ENCODE measurements around the gene RAB34.
"Not testable (repeated sequence)": the region's sequence is repeated elsewhere in the genome, so short reads cannot be mapped to it uniquely, and the experiment has no call there.

RAB34 gene

GRCh38 chr17:28745786-28746411 is 28.2 kb upstream of the RAB34 start:
- no peak for DNase-seq (ENCODE audit: low spot score)

DNA sequence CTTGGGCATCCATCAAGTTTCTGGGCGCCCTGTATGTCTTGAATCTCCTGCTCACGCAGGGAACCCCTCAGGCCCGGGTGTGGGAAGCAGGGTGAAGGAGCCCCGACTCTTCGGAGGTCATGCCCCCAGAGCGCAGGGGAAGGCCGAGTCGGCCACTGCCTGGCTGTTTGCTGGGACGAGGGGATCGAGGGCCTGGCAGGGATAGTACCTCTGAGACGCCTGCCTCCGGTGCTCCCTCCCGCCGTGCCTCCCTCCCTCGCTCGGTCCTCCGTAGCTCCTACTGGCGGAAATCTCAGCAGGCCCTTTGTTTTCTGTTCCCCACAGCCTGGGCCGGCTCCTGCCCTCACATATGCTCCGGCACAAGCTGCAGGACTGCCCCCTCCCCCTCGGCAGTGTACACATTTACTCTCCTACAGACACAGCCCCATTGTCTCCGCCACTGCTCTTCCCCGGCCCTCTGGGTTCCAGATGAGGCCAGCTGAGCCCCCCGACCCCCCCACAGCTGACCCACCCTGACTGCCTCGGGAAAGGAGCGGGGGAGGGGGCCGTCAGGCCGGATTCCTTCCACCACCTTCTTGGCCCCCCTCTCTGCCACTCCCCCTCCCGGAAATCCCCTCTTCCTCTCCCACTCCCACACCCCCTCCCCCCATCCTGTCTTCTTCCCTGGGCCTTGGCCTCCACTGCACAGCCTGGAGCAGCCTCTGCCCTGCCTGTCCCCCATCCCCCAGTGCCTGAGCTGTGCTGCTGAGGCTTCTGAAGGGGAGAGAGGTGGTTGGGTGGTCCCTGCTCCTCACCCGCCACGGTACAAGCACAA is 27.5 kb upstream of the RAB34 start:
- DNase-seq (ENCODE audit: low spot score): no peak

DNA sequence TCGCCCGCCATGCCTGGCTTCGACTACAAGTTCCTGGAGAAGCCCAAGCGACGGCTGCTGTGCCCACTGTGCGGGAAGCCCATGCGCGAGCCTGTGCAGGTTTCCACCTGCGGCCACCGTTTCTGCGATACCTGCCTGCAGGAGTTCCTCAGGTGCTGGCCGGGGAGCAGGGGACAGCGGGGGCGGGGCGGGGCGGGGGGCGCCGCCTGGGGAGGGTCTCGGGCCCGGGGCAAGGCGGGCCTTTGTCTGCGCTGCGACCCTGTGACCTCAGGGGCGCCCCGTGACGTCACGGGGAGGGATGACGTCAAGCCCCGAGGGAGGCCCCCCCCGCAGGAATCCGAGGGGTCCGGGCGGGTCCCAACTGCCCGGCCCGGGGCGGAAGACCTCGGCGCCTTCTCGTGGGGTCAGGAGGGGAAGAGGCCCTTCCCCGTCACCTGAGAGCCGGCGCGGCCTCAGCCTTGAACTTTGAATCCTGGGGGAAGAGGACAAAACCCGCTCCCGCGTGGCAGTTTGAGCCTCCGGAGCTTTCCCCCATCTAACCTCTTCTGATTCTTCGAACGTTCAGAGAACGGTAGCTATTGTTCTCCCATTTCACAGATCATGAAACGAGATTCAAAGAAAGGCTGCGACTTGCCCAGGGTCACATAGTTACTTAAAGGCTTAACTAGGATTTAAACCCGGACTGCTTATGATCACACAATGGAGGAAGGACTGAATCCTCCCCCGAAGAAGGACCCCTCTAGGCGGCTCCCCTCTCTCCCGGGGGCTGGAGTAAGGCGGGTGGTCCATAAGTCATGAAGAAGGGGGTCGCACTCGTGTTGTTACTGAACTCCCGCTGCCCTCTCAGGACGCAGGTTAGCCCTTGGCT is 26.7 kb upstream of the RAB34 start:
- peak; percentile 24 for DNase-seq (ENCODE audit: low spot score)

DNA sequence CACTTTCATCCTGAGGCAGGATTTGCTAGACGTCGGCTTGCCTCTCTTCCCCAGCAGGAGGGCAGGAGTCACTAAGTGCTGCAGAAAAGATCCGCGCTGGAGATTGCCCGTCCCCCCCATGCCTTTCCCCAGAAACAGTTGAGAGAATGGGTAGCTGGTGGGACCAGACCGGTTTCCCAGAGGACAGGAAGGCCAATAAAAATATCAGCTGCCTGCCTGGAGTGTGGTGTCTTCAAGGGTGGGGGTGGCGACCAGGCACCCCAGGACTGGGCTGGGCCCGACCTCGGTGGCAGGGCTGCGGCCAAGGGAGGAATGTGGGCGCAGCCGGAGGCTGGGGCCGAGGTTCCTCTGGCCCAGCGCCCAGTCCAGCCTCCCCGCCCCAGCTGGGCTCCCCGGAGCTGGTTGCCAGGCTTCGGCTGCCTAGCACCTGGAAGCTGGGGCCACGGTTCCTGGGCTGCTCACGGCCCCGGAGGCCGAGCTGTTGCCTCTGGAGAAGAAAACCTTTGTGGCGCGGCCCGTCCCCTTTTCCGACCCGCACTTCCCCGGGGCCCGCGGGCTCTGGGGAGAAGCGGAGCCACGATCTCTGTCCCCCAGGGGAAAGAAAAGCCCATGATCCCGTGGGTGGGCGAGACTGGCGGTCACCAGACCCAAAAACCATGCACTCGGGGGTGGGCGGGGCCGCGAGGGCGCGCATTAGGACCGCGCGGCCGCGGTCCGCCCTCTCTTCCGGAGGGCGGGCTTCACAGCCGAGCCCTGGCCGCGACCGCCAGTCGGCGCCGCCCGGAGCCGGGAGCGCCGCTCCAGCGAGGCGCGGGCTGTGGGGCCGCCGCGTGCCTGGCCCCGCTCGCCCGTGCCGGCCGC is 25.8 kb upstream of the RAB34 start, which contains the start of gene TRAF4:
TSS of gene TRAF4 (plus strand) at position 769 of the 861 bp plus-strand sequence. CDS start 102 bp downstream, outside the sequence.
- peak; percentile 81 for DNase-seq (ENCODE audit: low spot score)

DNA sequence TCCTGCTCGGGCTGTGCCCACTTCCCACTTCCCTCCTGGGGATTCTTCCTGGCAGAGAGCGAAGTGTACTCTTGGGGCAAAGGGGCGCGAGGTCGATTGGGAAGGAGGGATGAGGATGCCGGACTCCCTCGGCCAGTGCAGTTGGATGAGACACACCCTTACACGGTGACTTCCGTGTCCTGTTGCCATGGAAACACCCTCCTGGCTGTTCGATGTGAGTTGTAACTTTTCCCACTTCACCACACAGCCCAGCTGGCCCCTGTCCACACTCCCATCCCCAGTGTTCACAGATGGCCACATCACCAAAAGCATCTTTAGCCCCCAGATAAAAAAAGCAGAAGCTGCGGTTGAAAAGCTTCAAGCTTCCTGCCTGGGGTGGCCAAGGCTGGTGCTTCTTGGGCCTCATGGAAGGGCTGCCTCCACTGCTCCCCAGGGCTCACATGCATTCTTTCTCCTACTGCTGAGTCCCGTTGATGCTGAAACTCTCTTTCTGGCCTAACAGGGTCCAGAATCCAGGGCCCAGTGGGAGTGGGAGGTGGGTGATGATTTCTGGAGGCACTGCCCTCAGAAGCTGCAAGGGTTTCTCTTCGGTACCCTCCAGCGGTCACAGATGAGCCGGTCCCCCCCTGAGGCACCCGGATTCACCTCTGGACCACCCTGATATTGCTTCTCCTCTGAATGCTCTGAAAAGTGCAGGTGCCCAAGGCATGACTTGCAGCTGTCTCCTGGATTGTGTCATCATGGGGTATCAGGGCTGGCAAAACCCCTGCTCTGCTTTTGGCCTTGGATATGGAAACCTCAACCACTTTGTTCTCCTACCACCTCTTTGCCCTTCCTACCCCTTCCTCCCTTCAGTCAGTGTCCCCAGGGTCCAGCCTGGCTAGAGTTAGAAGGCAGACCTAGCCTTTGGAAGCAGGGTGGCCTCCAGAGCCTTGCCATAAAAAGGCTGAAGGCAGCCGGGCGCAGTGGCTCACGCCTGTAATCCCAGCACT is 24.0 kb upstream of the RAB34 start:
- DNase-seq (ENCODE audit: low spot score): no peak

GRCh38 chr17:28740406-28741357 is 23.0 kb upstream of the RAB34 start:
- DNase-seq (ENCODE audit: low spot score): no peak

DNA sequence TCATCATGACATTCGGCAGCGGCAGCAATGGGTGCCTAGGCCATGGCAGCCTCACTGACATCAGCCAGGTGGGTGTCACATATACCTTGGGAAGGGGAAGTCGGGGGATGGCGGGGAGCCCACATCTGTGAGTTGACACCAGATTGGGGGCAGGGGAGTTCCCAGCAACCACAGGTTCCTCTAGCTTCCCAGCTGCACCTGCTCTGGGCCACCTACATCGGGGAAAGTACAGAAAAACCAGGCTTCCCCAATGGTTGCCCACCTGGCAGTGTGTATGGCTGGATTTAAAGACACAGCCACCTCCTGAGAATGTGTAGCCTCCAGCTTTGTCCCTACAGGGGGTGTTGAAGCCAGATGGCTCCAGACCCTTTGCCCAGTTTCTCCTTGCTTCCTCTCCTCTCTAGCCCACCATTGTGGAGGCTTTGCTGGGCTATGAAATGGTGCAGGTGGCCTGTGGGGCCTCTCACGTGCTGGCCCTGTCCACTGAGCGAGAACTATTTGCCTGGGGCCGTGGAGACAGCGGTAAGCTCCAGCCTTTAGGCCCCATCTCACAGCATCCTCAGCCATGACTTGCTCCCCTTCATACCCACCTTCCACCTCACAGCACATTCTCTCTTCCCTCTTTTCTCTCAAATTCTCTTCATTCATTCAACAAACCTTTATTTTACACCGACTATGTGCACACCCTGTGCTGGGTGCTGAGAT is 21.2 kb upstream of the RAB34 start:
- DNase-seq (ENCODE audit: low spot score): no peak

DNA sequence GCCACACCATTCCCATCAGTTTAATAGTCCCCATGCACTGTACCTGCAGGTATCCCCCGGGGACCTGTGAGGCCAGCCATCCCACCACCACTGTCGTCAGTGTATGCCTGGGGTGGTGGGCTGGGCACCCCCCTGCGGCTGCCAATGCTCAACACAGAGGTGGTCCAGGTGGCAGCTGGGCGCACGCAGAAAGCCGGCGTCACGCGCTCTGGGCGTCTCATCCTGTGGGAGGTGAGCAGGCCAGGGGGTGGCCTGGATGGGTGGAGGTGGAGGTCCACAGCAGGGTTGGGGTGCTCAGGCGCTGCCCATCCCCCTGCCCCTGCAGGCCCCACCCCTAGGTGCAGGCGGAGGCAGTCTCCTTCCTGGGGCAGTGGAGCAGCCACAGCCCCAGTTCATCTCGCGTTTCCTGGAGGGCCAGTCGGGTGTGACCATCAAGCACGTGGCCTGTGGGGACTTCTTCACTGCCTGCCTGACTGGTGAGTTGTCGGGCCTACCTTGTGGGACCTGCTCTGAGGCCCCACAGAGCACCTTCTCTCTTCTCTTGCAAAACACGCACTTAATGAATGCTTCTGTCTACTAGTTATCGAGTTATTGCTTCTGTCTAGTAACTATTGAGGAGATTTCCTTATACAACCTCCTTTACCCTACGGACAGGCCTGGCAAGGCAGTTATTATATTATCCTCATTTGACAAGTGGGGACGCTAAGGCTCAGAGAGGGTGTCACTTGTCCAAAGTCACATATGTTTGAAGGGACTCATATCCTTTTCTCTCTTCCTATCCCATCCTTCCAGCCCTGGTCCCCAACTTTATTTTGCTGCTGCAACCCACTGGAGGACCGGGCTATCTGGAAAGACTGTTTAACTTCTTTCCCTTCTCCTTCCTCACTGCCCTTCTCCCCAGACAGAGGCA is 20.4 kb upstream of the RAB34 start:
- DNase-seq (ENCODE audit: low spot score): no peak

DNA sequence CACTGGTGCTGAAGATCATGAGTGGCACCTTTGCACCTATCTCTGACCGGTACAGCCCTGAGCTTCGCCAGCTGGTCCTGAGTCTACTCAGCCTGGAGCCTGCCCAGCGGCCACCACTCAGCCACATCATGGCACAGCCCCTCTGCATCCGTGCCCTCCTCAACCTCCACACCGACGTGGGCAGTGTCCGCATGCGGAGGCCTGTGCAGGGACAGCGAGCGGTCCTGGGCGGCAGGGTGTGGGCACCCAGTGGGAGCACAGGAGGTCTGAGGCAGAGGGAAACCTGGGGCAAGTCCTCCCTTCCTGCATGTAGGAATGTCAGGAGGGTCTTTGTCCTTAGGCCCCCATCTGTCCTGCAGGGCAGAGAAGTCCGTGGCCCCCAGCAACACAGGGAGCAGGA is 19.6 kb upstream of the RAB34 start:
- no peak for DNase-seq (ENCODE audit: low spot score)

DNA sequence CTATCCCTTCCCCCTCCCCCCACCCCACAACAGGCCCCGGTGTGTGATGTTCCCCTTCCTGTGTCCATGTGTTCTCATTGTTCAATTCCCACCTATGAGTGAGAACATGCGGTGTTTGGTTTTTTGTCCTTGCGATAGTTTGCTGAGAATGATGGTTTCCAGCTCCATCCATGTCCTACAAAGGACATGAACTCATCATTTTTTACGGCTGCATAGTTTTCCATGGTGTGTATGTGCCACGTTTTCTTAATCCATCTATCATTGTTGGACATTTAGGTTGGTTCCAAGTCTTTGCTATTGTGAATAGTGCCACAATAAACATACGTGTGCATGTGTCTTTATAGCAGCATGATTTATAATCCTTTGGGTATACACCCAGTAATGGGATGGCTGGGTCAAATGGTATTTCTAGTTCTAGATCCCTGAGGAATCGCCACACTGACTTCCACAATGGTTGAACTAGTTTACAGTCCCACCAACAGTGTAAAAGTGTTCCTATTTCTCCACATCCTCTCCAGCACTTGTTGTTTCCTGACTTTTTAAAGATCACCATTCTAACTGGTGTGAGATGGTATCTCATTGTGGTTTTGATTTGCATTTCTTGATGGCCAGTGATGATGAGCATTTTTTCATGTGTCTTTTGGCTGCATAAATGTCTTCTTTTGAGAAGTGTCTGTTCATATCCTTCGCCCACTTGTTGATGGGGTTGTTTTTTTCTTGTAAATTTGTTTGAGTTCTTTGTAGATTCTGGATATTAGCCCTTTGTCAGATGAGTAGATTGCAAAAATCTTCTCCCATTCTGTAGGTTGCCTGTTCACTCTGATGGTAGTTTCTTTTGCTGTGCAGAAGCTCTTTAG is 18.5 kb upstream of the RAB34 start:
- not testable (repeated sequence) for DNase-seq (ENCODE audit: low spot score)

GRCh38 chr17:28735242-28735722 is 17.6 kb upstream of the RAB34 start:
- DNase-seq (ENCODE audit: low spot score): peak; percentile 75

- DNase-seq (ENCODE audit: low spot score): no peak
Measured at GRCh38 chr17:28734712-28735241, 17.1 kb upstream of the RAB34 start.

- no peak for DNase-seq (ENCODE audit: low spot score)
Measured at GRCh38 chr17:28733346-28733745, 15.7 kb upstream of the RAB34 start.

GRCh38 chr17:28729950-28730330 is 12.3 kb upstream of the RAB34 start:
- no peak for DNase-seq (ENCODE audit: low spot score)

GRCh38 chr17:28728364-28729200 is 10.9 kb upstream of the RAB34 start, which contains the start of gene NEK8:
TSS of gene NEK8 (plus strand) at chr17:28728788. CDS start at chr17:28728814, 26 bp downstream.
- peak; percentile 97 for DNase-seq (ENCODE audit: low spot score)

All from hematopoietic multipotent progenitor cell treated with erythropoietin and hydrocortisone succinate and interleukin-3 and kit ligand, for 15 days (in vitro differentiated cells).